Body of pancreas (tissue), 4 donors: ENCODE results near the gene ANKRD39.

Experiments
- CTCF ChIP-seq, 7 experiments: fragments of 450-650 bp in 4 of 7; fragments of 200-600 bp in 3 of 7; sonication (generic) in 3 of 7; IDR thresholded peaks; one replicate each; pipeline ENCODE4 v1.5.1; 2016 to 2019; ENCODE audit warnings: antibody characterized with exemption in 7 of 7
- POLR2A ChIP-seq, 3 donors: fragments of 450-650 bp; IDR thresholded peaks; one replicate each; pipeline ENCODE4 v1.6.1; 2016; ENCODE audit warnings: antibody characterized with exemption in 3 of 3, mild to moderate bottlenecking in 2 of 3

DNA sequence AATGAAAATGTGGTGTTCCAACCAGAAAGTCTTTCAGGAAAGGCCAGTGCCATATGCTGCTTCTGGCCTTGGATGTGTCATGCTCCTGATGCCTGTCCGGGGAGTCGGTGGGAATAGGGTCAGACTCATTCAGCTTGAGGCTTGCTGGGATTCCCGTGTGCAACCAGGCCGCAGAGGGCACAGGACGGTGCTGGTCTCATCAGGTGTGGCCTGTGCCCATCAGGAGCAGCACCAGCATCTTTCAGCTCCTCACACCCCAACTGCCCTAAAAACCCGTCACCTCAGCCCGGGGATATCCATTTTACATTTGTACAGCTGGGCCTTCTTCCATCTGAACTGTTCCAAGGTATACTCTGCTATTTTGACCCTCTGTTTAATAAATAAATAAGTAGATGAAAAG is 55.1 kb downstream of the ANKRD39 start:
- TF ChIP-seq CTCF (IDR thresholded peaks at IDR 0.05) = no peak
- no peak for TF ChIP-seq POLR2A (IDR thresholded peaks at IDR 0.05)
